GM20431 (cell line): ENCODE data around the gene CASP1.
"Not testable (repeated sequence)": the region's sequence is repeated elsewhere in the genome, so short reads cannot be mapped to it uniquely, and the experiment has no call there.

Source experiments
- in situ Hi-C: fragments of 300-500 bp; cut with MseI, MboI; formaldehyde crosslinking; loops from one replicate; pipeline ENCODE4 v1.15.0; 2020; ENCODE audit warnings: low sequenced_read_pairs; ENCODE audit not compliant: unreplicated experiment

Gene CASP1

GRCh38 chr11:105046898-105047579 lies 12.1 kb upstream of the CASP1 start:
- in situ Hi-C loops = no loop called here

DNA sequence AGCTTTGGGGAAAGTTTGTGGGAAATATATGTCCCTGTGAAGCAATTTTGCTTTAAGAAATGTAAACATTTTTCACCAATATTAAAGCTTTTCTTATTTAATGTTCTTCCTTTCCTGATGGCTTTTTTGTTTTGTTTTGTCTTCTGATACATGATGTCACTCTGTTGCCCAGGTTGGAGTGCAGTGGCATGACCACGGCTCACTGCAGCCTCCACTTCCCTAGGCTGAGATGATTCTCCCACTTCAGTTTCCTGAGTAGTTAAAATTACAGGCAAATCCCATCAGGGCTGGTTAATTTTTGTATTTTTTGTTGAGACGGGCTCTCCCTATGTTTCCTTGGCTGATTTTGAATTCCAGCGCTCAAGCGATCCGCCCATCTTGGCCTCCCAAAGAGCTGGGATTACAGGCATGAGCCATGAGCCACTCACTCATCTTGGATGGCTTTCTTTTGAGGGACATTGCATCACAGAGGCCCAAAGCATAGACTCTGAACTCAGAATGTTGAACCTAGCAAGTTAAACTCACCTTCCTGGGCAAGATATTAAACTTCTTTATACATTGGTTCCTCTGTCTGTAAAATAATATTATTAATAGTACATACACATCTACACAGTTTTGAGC lies 10.8 kb upstream of the CASP1 start:
- in situ Hi-C loops = no loop called here

DNA sequence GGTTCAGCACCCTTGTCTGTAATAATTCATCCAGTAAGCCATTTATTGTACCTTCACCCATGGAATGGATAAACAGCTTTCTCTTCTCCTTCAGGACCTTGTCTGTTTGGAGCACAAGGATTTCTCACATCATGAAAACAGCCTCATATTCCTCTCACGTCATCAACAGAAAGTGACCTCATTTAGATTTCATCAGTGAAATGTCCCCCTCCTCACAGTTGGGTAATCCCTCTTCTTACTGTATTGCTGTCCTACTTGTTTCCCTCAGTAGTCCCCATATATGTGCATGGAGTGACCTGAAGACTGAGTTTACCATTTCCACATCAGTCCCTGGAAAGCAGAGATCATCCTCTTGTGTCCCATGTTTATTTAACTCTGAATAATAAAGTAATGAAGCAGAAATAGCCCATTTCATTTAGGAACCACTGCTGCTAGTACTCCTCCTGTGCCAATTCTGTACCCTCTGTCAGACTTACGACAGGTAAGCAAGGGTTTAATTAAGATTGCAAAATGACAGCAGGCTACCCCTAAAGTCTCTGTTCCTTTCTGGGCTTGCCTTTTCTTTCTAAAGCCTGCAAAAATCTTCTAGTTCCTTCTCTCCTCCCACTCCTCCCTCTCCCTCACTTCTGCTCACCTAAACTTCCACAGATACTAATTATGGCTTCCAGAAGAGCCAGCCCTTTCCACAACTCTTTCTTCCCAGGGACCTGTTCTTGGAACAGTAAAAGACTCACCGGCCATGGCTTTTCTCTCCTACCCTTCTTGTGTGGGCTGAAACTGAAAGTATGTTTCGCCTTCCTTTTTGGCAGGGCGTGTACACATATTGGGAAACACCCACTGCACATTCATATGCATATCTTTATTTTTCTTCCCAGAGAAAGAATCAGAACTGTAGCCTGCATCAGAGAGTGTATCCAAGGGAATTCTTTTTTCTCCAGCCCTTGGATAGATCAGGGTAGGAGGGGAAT lies 9.9 kb upstream of the CASP1 start, which contains the start of gene CARD16:
Gene CARD16 (minus strand): TSS at position 779 of the 968 bp plus-strand sequence. CDS start 38 bp downstream, at position 741.
- in situ Hi-C loops = not testable (repeated sequence)

GRCh38 chr11:105042178-105042577 lies 7.2 kb upstream of the CASP1 start:
- in situ Hi-C loops = no loop called here

DNA sequence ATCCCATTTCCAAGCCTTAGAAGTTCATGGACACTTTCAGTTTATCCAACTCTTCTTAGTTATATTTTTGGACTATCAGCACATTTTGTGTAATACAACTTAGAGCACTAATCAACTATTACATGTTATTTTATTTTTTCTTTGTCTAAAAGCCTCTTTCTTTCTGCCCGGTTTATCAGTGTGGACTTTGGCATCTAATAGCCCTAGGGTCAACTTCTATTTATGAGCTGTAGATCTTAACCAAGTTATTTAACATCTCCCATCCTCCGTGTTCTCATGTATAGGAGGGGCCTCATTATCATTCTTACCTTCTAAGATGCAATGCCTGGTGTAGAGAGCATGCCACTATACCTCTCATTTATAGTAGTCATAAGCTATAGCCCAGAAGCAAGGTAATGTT lies 5.8 kb upstream of the CASP1 start:
- in situ Hi-C loops = no loop called here

DNA sequence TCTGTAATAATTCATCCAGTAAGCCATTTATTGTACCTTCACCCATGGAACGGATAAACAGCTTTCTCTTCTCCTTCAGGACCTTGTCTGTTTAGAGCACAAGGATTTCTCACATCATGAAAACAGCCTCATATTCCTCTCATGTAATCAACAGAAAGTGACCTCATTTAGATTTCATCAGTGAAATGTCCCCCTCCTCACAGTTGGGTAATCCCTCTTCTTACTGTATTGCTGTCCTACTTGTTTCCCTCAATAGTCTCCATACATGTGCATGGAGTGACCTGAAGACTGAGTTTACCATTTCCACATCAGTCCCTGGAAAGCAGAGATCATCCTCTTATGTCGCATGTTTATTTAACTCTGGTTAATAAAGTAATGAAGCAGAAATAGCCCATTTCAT lies 556 bp downstream of the CASP1 start:
- in situ Hi-C loops = not testable (repeated sequence)

DNA sequence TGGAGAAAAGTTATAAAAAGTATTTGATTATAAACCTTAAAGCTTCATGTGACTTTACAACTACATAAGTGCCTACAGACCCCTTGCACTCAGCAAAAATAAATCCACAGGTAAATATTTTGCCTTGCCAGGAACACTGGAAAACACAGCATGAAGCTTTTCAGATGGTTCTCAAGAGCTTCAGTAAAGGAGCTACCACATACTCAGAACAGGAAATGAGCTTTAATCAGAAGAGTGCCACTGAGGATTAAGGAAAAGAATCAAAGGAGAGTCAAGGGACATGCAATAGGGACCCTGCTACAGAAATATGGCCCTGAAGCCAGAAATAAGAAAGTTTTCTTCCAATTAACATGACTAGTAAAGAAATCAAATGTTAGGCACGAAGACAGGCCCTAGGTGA lies 1.2 kb downstream of the CASP1 start:
- in situ Hi-C loops = no loop called here

GRCh38 chr11:105033343-105033742 lies 1.6 kb downstream of the CASP1 start:
- in situ Hi-C loops = no loop called here

GRCh38 chr11:105032495-105032894 lies 2.4 kb downstream of the CASP1 start:
- in situ Hi-C loops = no loop called here

DNA sequence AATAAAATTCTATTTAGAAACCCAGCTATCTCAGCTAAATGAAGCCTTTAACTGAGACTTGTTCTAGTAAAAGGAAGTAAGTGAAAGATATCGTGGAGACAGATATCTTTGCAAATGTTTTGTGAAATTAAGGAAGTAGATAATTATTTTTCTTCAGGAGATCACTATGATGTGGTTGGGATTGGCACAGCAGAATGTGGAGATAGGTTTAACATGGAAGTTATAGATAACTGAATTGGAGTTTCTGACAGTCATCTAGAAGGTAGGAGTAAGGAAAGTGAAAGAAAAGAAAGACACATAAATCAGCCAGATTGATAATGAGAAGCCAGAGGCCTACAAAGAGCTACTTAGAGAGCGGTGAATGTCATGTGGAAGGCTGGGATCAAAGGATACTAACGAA lies 7.3 kb downstream of the CASP1 start:
- in situ Hi-C loops = no loop called here

- in situ Hi-C loops = no loop called here
These were observed 10.6 kb downstream of the CASP1 start for GRCh38 chr11:105024394-105024793.

- in situ Hi-C loops = no loop called here
These were observed 11.9 kb downstream of the CASP1 start, which contains the start of gene CASP5 for GRCh38 chr11:105023003-105023402. CASP5 (minus strand) TSS chr11:105023168; CDS start chr11:105023136, 32 bp downstream.

GRCh38 chr11:105022527-105022926 lies 12.4 kb downstream of the CASP1 start:
- in situ Hi-C loops = no loop called here

DNA sequence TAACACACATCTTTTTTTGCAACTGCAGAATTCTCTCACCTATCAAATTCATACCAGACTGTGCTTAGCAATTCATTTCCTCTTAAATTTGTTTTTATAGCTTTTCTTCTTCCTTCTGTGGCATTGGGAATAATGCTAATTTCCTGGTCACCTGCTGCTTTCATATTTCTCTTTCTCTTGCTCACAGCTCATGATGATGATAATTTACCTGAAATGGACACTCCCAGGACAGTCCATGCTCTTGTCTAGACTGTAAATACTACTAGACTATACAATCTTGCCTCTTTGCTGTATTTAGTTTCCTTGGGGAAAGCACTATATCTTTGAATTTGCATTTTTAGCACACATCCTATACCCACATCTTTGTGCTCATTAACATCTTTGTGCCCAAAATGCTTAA lies 27.5 kb downstream of the CASP1 start:
- in situ Hi-C loops = no loop called here

DNA sequence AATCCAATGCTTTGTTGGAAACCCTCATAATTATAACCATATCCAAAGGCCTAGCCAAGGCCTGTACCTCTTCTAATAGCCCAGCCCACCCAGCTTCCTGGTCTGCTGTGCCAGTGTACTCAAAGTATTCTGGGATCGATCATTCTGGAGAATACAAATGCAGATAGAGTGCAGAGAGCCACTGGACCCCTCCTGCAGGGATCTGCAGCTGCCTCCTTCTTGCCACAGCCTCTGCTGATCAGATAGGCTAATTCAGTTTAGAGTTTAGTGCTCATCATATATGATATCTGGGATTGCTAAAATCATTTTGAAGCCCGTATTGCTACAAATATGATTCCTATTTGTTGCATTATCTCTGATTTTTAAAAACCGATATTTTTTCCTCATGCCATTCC lies 29.5 kb downstream of the CASP1 start:
- in situ Hi-C loops = no loop called here

DNA sequence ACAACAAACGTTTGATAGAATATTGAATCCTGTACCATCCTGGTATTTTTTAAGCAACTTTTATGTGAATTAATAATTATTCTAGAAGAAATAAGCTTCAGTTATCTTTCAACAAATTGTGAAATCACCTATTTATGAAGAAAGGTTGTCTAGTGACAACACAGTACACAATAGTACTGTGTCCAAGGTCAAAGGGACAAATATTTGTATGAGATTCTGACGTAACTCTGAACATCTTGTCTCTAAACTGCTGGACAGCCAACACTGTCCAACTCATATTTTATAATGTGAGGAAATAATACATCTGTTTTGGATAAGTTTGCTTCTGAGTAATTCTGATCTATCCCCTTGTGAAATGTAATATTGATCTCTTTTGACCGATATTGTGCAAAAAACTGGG lies 30.9 kb downstream of the CASP1 start:
- in situ Hi-C loops = no loop called here

DNA sequence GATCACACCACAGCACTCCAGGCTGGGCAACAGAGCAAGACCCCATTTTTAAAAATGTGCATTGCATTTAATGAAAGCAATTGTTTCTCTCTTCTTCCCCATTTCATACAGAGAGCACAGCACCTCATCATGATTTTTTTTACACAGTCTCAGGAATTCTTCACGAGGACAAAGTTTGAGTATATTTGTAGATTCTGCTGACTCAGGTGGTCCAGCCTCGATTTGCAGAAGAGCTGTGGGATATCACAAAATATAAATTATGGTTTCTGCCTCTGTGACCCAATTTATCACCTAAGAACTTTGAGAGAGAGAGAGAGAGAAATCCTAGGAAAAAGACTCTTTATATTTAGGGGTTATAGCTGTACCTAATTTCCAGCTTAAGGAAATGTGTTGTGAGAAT lies 31.8 kb downstream of the CASP1 start:
- in situ Hi-C loops = no loop called here

GRCh38 chr11:105000797-105001196 lies 34.1 kb downstream of the CASP1 start:
- in situ Hi-C loops = no loop called here

- in situ Hi-C loops = no loop called here
These were observed 34.8 kb downstream of the CASP1 start for GRCh38 chr11:105000167-105000566.

DNA sequence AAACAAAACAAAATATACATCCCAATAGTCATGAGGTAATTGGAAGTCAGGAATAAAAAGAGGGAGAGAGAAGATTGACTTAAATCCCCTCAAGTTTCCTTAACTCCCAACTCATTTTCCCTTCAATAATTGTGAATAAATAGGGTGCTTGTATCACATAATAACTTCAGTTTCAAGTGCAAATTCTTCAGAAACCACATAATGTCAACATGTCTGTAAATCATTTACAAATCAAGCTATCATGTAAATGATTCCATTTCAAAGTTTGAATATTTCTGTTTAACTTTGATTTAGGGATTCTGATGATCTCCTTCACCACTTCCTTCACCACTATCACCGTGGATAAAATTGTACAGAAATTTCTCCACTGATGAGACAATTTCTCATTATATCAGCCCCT lies 35.2 kb downstream of the CASP1 start:
- in situ Hi-C loops = no loop called here

GRCh38 chr11:104997288-104997687 lies 37.7 kb downstream of the CASP1 start:
- in situ Hi-C loops = no loop called here
